ENCODE data around the gene AP4E1.
A peak's percentile ranks its signal among the peaks of the same experiment; 100 is the strongest.

AP4E1 gene

GRCh38 chr15:51046799-51047449 is 138.4 kb downstream of the AP4E1 start:
- TF ChIP-seq SPI1 (IDR thresholded peaks at IDR 0.05; ENCODE audit: borderline replicate concordance, low read depth) (no peak), CTCF (IDR thresholded peaks at IDR 0.05; ENCODE audit: insufficient read depth, low read length) (no peak), GABPA (IDR thresholded peaks at IDR 0.05; ENCODE audit: low read depth) (no peak), REST (IDR thresholded peaks at IDR 0.05; ENCODE audit: insufficient replicate concordance, low read depth) (no peak), POLR2AphosphoS5 (IDR thresholded peaks at IDR 0.05; ENCODE audit: low read depth) (no peak)
- no peak for DNase-seq (ENCODE audit: low read depth in 1 of 2, low spot score in 1 of 2)
- Histone ChIP-seq H3K4me3 (replicated peaks; ENCODE audit: insufficient read depth, low read length) (no peak overlapping the region), H3K27me3 (ENCODE audit: insufficient read depth, poor library complexity, severe bottlenecking) (no peaks in the 10 kb centered on the region), H3K27ac (replicated peaks) (no peak overlapping the region)

- peak; percentile 58; the same call in 1 of the 2 replicates for TF ChIP-seq SPI1 (IDR thresholded peaks at IDR 0.05; ENCODE audit: borderline replicate concordance, low read depth)
- TF ChIP-seq GABPA (IDR thresholded peaks at IDR 0.05; ENCODE audit: low read depth), result no peak
- 0 out of 2 replicates have a peak, but pooled peaks have one; percentile 50 for TF ChIP-seq POLR2AphosphoS5 (IDR thresholded peaks at IDR 0.05; ENCODE audit: low read depth)
- no peak overlapping the region for H3K27ac ChIP-seq (replicated peaks)
- DNase-seq (ENCODE audit: low read depth in 1 of 2, low spot score in 1 of 2), result peak; percentile 13 to 50
- H3K27me3 ChIP-seq (ENCODE audit: insufficient read depth, poor library complexity, severe bottlenecking), result no peaks in the 10 kb centered on the region
- no peak overlapping the region for H3K4me3 ChIP-seq (replicated peaks; ENCODE audit: insufficient read depth, low read length)
Measured at GRCh38 chr15:51048308-51048707, 139.8 kb downstream of the AP4E1 start.

DNA sequence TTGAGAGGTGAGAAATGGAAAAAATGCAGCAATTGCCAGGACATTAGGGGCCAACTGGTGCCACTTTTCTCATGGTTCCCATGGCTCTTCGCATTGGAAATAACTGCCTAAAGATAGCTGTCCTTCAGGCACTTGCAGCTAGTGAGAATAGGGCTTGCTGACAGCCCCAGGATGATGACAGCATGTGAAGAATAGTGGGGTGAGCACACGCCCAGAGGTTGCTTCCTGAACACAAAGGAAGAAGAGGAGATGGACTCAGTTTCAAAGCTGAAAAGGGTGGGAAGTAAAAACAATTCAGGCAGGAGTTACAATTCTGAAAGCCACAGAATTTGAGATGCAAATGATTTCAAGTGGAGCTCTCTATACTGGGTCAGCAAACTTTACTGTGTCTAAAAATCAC is 140.6 kb downstream of the AP4E1 start:
- no peak overlapping the region for H3K27ac ChIP-seq (replicated peaks)
- DNase-seq (ENCODE audit: low read depth in 1 of 2, low spot score in 1 of 2), result no peak
- no peak for TF ChIP-seq POLR2AphosphoS5 (IDR thresholded peaks at IDR 0.05; ENCODE audit: low read depth)
- no peak for TF ChIP-seq CTCF (IDR thresholded peaks at IDR 0.05; ENCODE audit: insufficient read depth, low read length)
- no peak for TF ChIP-seq GABPA (IDR thresholded peaks at IDR 0.05; ENCODE audit: low read depth)
- TF ChIP-seq REST (IDR thresholded peaks at IDR 0.05; ENCODE audit: insufficient replicate concordance, low read depth), result no peak
- no peak for TF ChIP-seq SPI1 (IDR thresholded peaks at IDR 0.05; ENCODE audit: borderline replicate concordance, low read depth)
- no peaks in the 10 kb centered on the region for H3K27me3 ChIP-seq (ENCODE audit: insufficient read depth, poor library complexity, severe bottlenecking)
- H3K4me3 ChIP-seq (replicated peaks; ENCODE audit: insufficient read depth, low read length), result no peak overlapping the region

DNA sequence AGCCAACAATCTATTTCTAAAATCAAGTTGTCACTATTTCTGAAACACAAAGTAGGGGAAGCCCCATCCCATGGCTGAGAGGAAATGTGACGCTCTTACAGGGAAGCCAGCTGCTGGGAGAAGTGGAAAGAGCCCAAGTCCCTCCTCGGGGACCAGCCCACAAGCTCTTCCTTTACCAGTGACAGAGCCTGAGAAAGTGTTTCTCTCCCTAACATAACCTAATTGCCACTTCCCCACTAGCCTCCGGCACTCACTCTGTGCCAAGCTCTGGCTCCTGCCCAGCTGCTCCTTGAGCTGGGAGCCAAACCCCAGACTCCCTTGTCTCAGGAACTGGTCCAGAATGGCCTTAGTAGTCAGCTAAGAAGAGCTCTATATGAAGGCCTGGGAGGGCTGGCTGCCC is 143.3 kb downstream of the AP4E1 start:
- Histone ChIP-seq H3K27ac (replicated peaks) (no peak overlapping the region), H3K4me3 (replicated peaks; ENCODE audit: insufficient read depth, low read length) (no peak overlapping the region), H3K27me3 (ENCODE audit: insufficient read depth, poor library complexity, severe bottlenecking) (no peaks in the 10 kb centered on the region)
- DNase-seq (ENCODE audit: low read depth in 1 of 2, low spot score in 1 of 2), result no peak
- TF ChIP-seq SPI1 (IDR thresholded peaks at IDR 0.05; ENCODE audit: borderline replicate concordance, low read depth), result no peak

GRCh38 chr15:51053571-51053970 is 145.1 kb downstream of the AP4E1 start:
- H3K27ac ChIP-seq (replicated peaks), result no peak overlapping the region
- no peaks in the 10 kb centered on the region for H3K27me3 ChIP-seq (ENCODE audit: insufficient read depth, poor library complexity, severe bottlenecking)
- TF ChIP-seq GABPA (IDR thresholded peaks at IDR 0.05; ENCODE audit: low read depth) (no peak), SPI1 (IDR thresholded peaks at IDR 0.05; ENCODE audit: borderline replicate concordance, low read depth) (no peak), CTCF (IDR thresholded peaks at IDR 0.05; ENCODE audit: insufficient read depth, low read length) (no peak), POLR2AphosphoS5 (IDR thresholded peaks at IDR 0.05; ENCODE audit: low read depth) (no peak), REST (IDR thresholded peaks at IDR 0.05; ENCODE audit: insufficient replicate concordance, low read depth) (no peak)
- no peak overlapping the region for H3K4me3 ChIP-seq (replicated peaks; ENCODE audit: insufficient read depth, low read length)
- DNase-seq (ENCODE audit: low read depth in 1 of 2, low spot score in 1 of 2), result no peak
